Nephron progenitor cell (in vitro differentiated cells): ENCODE data around the gene RHOJ.
"Not testable (repeated sequence)": the region's sequence is repeated elsewhere in the genome, so short reads cannot be mapped to it uniquely, and the experiment has no call there.

Experiments used
- DNase-seq: peaks from one replicate; pipeline ENCODE4 v3.0.0; 2021
- H3K27ac Mint-ChIP-seq: 2 replicates; pipeline ENCODE4 v1.8.0; 2021; ENCODE audit warnings: mild to moderate bottlenecking, moderate library complexity, mixed read lengths
- H3K27me3 Mint-ChIP-seq: 2 replicates; pipeline ENCODE4 v1.8.0; 2021; ENCODE audit warnings: mild to moderate bottlenecking, low read depth, mixed read lengths; ENCODE audit not compliant: poor library complexity
- H3K36me3 Mint-ChIP-seq: 2 replicates; pipeline ENCODE4 v1.8.0; 2021; ENCODE audit warnings: low read depth, mixed read lengths
- H3K4me1 Mint-ChIP-seq: 2 replicates; pipeline ENCODE4 v1.8.0; 2021; ENCODE audit warnings: mixed read lengths
- H3K4me3 Mint-ChIP-seq: 2 replicates; pipeline ENCODE4 v1.8.0; 2021; ENCODE audit warnings: mild to moderate bottlenecking, moderate library complexity, mixed read lengths
- H3K9me3 Mint-ChIP-seq: 2 replicates; pipeline ENCODE4 v1.8.0; 2021; ENCODE audit warnings: mild to moderate bottlenecking, moderate library complexity, mixed read lengths
- CTCF ChIP-seq: fragments of 200-600 bp; sonication (generic); IDR thresholded peaks from 2 replicates; pipeline ENCODE4 v1.5.0; 2021; ENCODE audit warnings: antibody characterized with exemption

Gene RHOJ

GRCh38 chr14:63273717-63274655 lies 69.7 kb downstream of the RHOJ start:
- Mint-ChIP-seq H3K36me3 (no peaks in the 10 kb centered on the region), H3K27me3 (peaks cover 4% of the 10 kb centered on the region), H3K4me3 (no peak overlapping the region), H3K4me1 (peaks cover 6% of the 10 kb centered on the region), H3K9me3 (peaks cover 7% of the 10 kb centered on the region), H3K27ac (no peak overlapping the region)
- no peak for TF ChIP-seq CTCF
- no peak for DNase-seq

GRCh38 chr14:63275611-63276010 lies 71.4 kb downstream of the RHOJ start:
- no peaks in the 10 kb centered on the region for H3K36me3 Mint-ChIP-seq

GRCh38 chr14:63276016-63276415 lies 71.8 kb downstream of the RHOJ start:
- TF ChIP-seq CTCF, result no peak
- Mint-ChIP-seq H3K9me3 (no peaks in the 10 kb centered on the region), H3K27me3 (peaks cover 4% of the 10 kb centered on the region), H3K36me3 (no peaks in the 10 kb centered on the region), H3K27ac (no peak overlapping the region), H3K4me3 (no peak overlapping the region), H3K4me1 (no peaks in the 10 kb centered on the region)
- DNase-seq, result no peak

More at GRCh38 chr14:63275611-63276010, 71.4 kb downstream of the RHOJ start:
- Mint-ChIP-seq H3K9me3 (peaks cover 2% of the 10 kb centered on the region), H3K27me3 (peaks cover 4% of the 10 kb centered on the region), H3K4me3 (no peak overlapping the region), H3K27ac (no peak overlapping the region), H3K4me1 (no peaks in the 10 kb centered on the region)
- no peak for TF ChIP-seq CTCF
- DNase-seq, result no peak

- no peaks in the 10 kb centered on the region for H3K9me3 Mint-ChIP-seq
- H3K27me3 Mint-ChIP-seq, result peaks cover 4% of the 10 kb centered on the region
- DNase-seq, result peak; percentile 16
Measured at GRCh38 chr14:63276492-63277342, 72.5 kb downstream of the RHOJ start.

DNA sequence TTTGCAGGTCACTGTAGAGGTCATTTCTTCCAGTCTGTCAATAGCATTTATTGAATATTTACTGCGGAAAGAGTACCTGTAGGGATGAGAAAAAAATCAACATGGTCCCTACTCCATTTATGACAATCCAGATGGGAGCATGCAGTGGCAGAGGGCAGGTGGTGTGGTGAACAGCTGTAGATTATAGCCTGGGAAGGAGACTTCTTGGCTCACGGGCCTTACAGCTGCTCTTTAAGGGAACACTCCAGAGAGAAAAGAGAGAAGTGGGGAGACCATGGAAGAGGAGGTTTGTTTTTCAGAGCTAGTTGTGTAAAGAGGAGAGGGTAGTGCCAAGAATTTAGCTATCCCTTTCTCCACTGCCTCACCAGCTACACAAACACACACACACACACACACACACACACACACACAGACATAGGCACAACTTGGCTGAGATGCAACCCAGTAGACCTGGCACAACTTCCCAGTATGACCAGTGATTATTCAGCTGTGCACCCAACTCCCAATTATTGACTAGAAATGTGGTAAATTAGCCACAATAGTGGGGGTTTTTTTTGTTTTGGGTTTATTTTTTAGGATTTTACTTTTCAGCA lies 73.4 kb downstream of the RHOJ start:
- Mint-ChIP-seq H3K4me3 (no peak overlapping the region), H3K36me3 (no peaks in the 10 kb centered on the region), H3K27me3 (peaks cover 4% of the 10 kb centered on the region), H3K9me3 (no peaks in the 10 kb centered on the region), H3K27ac (no peak overlapping the region), H3K4me1 (no peaks in the 10 kb centered on the region)
- DNase-seq, result no peak
- TF ChIP-seq CTCF, result no peak

More at GRCh38 chr14:63276492-63277342, 72.5 kb downstream of the RHOJ start:
- Mint-ChIP-seq H3K36me3 (no peaks in the 10 kb centered on the region), H3K4me3 (no peak overlapping the region), H3K4me1 (no peaks in the 10 kb centered on the region), H3K27ac (no peak overlapping the region)
- TF ChIP-seq CTCF, result peak; percentile 93

- H3K27ac Mint-ChIP-seq, H3K27me3 Mint-ChIP-seq, H3K4me1 Mint-ChIP-seq, H3K36me3 Mint-ChIP-seq, DNase-seq, H3K4me3 Mint-ChIP-seq, H3K9me3 Mint-ChIP-seq: not testable (repeated sequence)
Measured at GRCh38 chr14:63279933-63280332, 75.7 kb downstream of the RHOJ start.
